ENCODE data around the gene ZYG11A. TPM values are rescaled to one million over a fixed set of nuclear protein-coding genes. Genes with fewer than 3 reads are reported as not detected.
"Not testable (repeated sequence)": the region's sequence is repeated elsewhere in the genome, so short reads cannot be mapped to it uniquely, and the experiment has no call there.

ZYG11A gene
- total RNA-seq, 2 donors from 2014 or later: 0.07 to 0.27 TPM

GRCh38 chr1:52857443-52857842 lies 14.9 kb downstream of the ZYG11A start:
- ATAC-seq (no peak), DNase-seq (ENCODE audit: low spot score in 2 of 2) (no peak)
- no peaks in the 10 kb centered on the region for H3K9me3 Mint-ChIP-seq
- H3K27ac Mint-ChIP-seq: no peak overlapping the region
- H3K36me3 Mint-ChIP-seq: no peaks in the 10 kb centered on the region

- no peaks in the 10 kb centered on the region for H3K36me3 Mint-ChIP-seq
- no peaks in the 10 kb centered on the region for H3K9me3 Mint-ChIP-seq
- no peak for DNase-seq (ENCODE audit: low spot score in 2 of 2)
- no peak overlapping the region for H3K27ac Mint-ChIP-seq
- no peak for ATAC-seq
These were observed 20.3 kb downstream of the ZYG11A start for GRCh38 chr1:52862666-52863458.

- Mint-ChIP-seq H3K9me3 (no peaks in the 10 kb centered on the region), H3K36me3 (no peaks in the 10 kb centered on the region), H3K27ac (no peak overlapping the region)
- DNase-seq (ENCODE audit: low spot score in 2 of 2) (no peak), ATAC-seq (peak in 1 of 2 donors; percentile 99)
These were observed 24.7 kb downstream of the ZYG11A start for GRCh38 chr1:52867087-52867863.

GRCh38 chr1:52869727-52870126 lies 27.2 kb downstream of the ZYG11A start:
- not testable (repeated sequence) for H3K9me3 Mint-ChIP-seq; ATAC-seq; H3K27ac Mint-ChIP-seq; DNase-seq (ENCODE audit: low spot score in 2 of 2); H3K36me3 Mint-ChIP-seq

- Mint-ChIP-seq H3K27ac (no peak overlapping the region), H3K9me3 (no peaks in the 10 kb centered on the region), H3K36me3 (no peaks in the 10 kb centered on the region)
- DNase-seq (ENCODE audit: low spot score in 2 of 2) (no peak), ATAC-seq (no peak)
These were observed 34.3 kb downstream of the ZYG11A start for GRCh38 chr1:52876843-52877242.

GRCh38 chr1:52877554-52877953 lies 35.0 kb downstream of the ZYG11A start:
- DNase-seq (ENCODE audit: low spot score in 2 of 2) (no peak), ATAC-seq (no peak)
- Mint-ChIP-seq H3K9me3 (peaks cover 0 to 5% of the 10 kb centered on the region in 2 donors), H3K36me3 (no peaks in the 10 kb centered on the region), H3K27ac (peak overlapping the region in 1 of 2 donors; percentile 12)

- Mint-ChIP-seq H3K36me3 (no peaks in the 10 kb centered on the region), H3K9me3 (peaks cover 0 to 5% of the 10 kb centered on the region in 2 donors), H3K27ac (no peak overlapping the region)
- no peak for ATAC-seq
- DNase-seq (ENCODE audit: low spot score in 2 of 2): no peak
These were observed 37.6 kb downstream of the ZYG11A start for GRCh38 chr1:52880206-52880605.

GRCh38 chr1:52887483-52887882 lies 44.9 kb downstream of the ZYG11A start:
- DNase-seq (ENCODE audit: low spot score in 2 of 2) (no peak), ATAC-seq (no peak)
- no peak overlapping the region for H3K27ac Mint-ChIP-seq
- H3K9me3 Mint-ChIP-seq: peaks cover 0 to under 1% of the 10 kb centered on the region in 2 donors
- H3K36me3 Mint-ChIP-seq: no peaks in the 10 kb centered on the region

GRCh38 chr1:52892424-52893215 lies 50.1 kb downstream of the ZYG11A start:
- Mint-ChIP-seq H3K36me3 (no peaks in the 10 kb centered on the region), H3K9me3 (no peaks in the 10 kb centered on the region), H3K27ac (no peak overlapping the region)
- DNase-seq (ENCODE audit: low spot score in 2 of 2) (no peak), ATAC-seq (no peak)

GRCh38 chr1:52899445-52899894 lies 56.9 kb downstream of the ZYG11A start:
- Mint-ChIP-seq H3K27ac (no peak overlapping the region), H3K36me3 (no peaks in the 10 kb centered on the region), H3K9me3 (no peaks in the 10 kb centered on the region)
- no peak for DNase-seq (ENCODE audit: low spot score in 2 of 2)
- ATAC-seq: no peak

- no peaks in the 10 kb centered on the region for H3K36me3 Mint-ChIP-seq
- ATAC-seq (no peak), DNase-seq (ENCODE audit: low spot score in 2 of 2) (no peak)
- H3K27ac Mint-ChIP-seq: no peak overlapping the region
- H3K9me3 Mint-ChIP-seq: no peaks in the 10 kb centered on the region
These were observed 57.8 kb downstream of the ZYG11A start for GRCh38 chr1:52900402-52900801.

GRCh38 chr1:52901384-52901783 lies 58.8 kb downstream of the ZYG11A start:
- DNase-seq (ENCODE audit: low spot score in 2 of 2) (no peak), ATAC-seq (no peak)
- no peak overlapping the region for H3K27ac Mint-ChIP-seq
- H3K36me3 Mint-ChIP-seq: no peaks in the 10 kb centered on the region
- no peaks in the 10 kb centered on the region for H3K9me3 Mint-ChIP-seq

GRCh38 chr1:52904208-52904926 lies 61.8 kb downstream of the ZYG11A start:
- no peaks in the 10 kb centered on the region for H3K36me3 Mint-ChIP-seq
- DNase-seq (ENCODE audit: low spot score in 2 of 2) (no peak), ATAC-seq (peak in 1 of 2 donors; percentile 37)
- H3K9me3 Mint-ChIP-seq: no peaks in the 10 kb centered on the region
- H3K27ac Mint-ChIP-seq: peak overlapping the region in 1 of 2 donors; percentile 63

GRCh38 chr1:52904927-52905698 lies 62.6 kb downstream of the ZYG11A start:
- DNase-seq (ENCODE audit: low spot score in 2 of 2) (peak in 1 of 2 donors; percentile 48), ATAC-seq (peak; percentile 49 to 77)
- Mint-ChIP-seq H3K36me3 (no peaks in the 10 kb centered on the region), H3K9me3 (no peaks in the 10 kb centered on the region), H3K27ac (peak overlapping the region; percentile 44 to 63)

- DNase-seq (ENCODE audit: low spot score in 2 of 2) (no peak), ATAC-seq (no peak)
- H3K27ac Mint-ChIP-seq: peak overlapping the region in 1 of 2 donors; percentile 63
- H3K36me3 Mint-ChIP-seq: no peaks in the 10 kb centered on the region
- no peaks in the 10 kb centered on the region for H3K9me3 Mint-ChIP-seq
These were observed 63.6 kb downstream of the ZYG11A start for GRCh38 chr1:52906135-52906603.

All from activated naive CD4-positive, alpha-beta T cell treated with anti-CD3 and anti-CD28 coated beads, Interleukin-2, amount 50 U/mL, for 72 hours (primary cell).